Neural cell (in vitro differentiated cells): ENCODE measurements around the gene TMTC3. TPM values are rescaled to one million over a fixed set of nuclear protein-coding genes. Genes with fewer than 3 reads are reported as not detected.
A peak's percentile ranks its signal among the peaks of the same experiment; 100 is the strongest.

Source experiments
- H2AFZ ChIP-seq: fragments of 200-600, 300-800 bp; sonication (generic), shearing (Covaris generic); 2 replicates; pipeline ENCODE4 v1.6.0; 2014; ENCODE audit warnings: low read depth, mild to moderate bottlenecking, antibody characterized with exemption, low read length, moderate library complexity
- H3F3A ChIP-seq: fragments of 200-600 bp; shearing (Covaris generic); 2 replicates; pipeline ENCODE4 v1.6.1; 2016; ENCODE audit warnings: mild to moderate bottlenecking, moderate library complexity, mixed read lengths, antibody characterized with exemption, low read length; ENCODE audit not compliant: insufficient read depth, poor library complexity, severe bottlenecking
- H3K27ac ChIP-seq: fragments of 200-600, 300-800 bp; sonication (generic), shearing (Covaris generic); 2 replicates; pipeline ENCODE4 v1.5.1; 2014; ENCODE audit warnings: mild to moderate bottlenecking, low read length, moderate library complexity
- H3K27me3 ChIP-seq: fragments of 300-800, 200-600 bp; sonication (generic), shearing (Covaris generic); 2 replicates; pipeline ENCODE4 v1.6.0; 2014; ENCODE audit warnings: mild to moderate bottlenecking, low read depth, low read length, moderate library complexity; ENCODE audit not compliant: insufficient read depth
- H3K36me3 ChIP-seq: fragments of 300-800, 200-600 bp; sonication (generic), shearing (Covaris generic); 2 replicates; pipeline ENCODE4 v1.5.1; 2014; ENCODE audit warnings: mild to moderate bottlenecking, antibody characterized with exemption, low read length, moderate library complexity; ENCODE audit not compliant: insufficient read depth
- H3K4me2 ChIP-seq: fragments of 300-800, 200-600 bp; sonication (generic), shearing (Covaris generic); 2 replicates; pipeline ENCODE4 v1.6.0; 2014; ENCODE audit warnings: mild to moderate bottlenecking, low read length
- H3K4me3 ChIP-seq: fragments of 300-800, 200-600 bp; sonication (generic), shearing (Covaris generic); 2 replicates; pipeline ENCODE4 v1.5.1; 2014; ENCODE audit warnings: mild to moderate bottlenecking, low read length, moderate library complexity
- H3K79me2 ChIP-seq: fragments of 200-600 bp; shearing (Covaris generic); replicated peaks from 2 replicates; pipeline ENCODE4 v1.6.0; 2014; ENCODE audit warnings: mild to moderate bottlenecking, low read length, moderate library complexity; ENCODE audit not compliant: insufficient read depth
- H3K9ac ChIP-seq: fragments of 300-800, 200-600 bp; sonication (generic), shearing (Covaris generic); 2 replicates; pipeline ENCODE4 v1.6.1; 2016; ENCODE audit warnings: mild to moderate bottlenecking, low read length, mixed read lengths
- H3K9me2 ChIP-seq: fragments of 200-600 bp; shearing (Covaris generic); 2 replicates; pipeline ENCODE4 v1.6.1; 2016; ENCODE audit warnings: mild to moderate bottlenecking, low read length, mixed read lengths; ENCODE audit not compliant: insufficient read depth
- H3K9me3 ChIP-seq: fragments of 200-600, 300-800 bp; sonication (generic), shearing (Covaris generic); 2 replicates; pipeline ENCODE4 v1.6.1; 2016; ENCODE audit warnings: mild to moderate bottlenecking, mixed run types, low read length, moderate library complexity, mixed read lengths
- H4K20me1 ChIP-seq: fragments of 200-600 bp; shearing (Covaris generic); 2 replicates; pipeline ENCODE4 v1.6.1; 2016; ENCODE audit warnings: mild to moderate bottlenecking, mixed run types; ENCODE audit not compliant: insufficient read depth
- CTCF ChIP-seq: fragments of 450-650 bp; IDR thresholded peaks from 2 replicates; pipeline ENCODE4 v1.5.1; 2014; ENCODE audit warnings: antibody characterized with exemption, mild to moderate bottlenecking, moderate library complexity; ENCODE audit not compliant: poor library complexity, severe bottlenecking
- EP300 ChIP-seq: fragments of 450-650 bp; conservative IDR thresholded peaks from 2 replicates; pipeline ENCODE4 v1.6.1; 2014; ENCODE audit warnings: antibody characterized with exemption, mild to moderate bottlenecking, moderate library complexity; ENCODE audit not compliant: poor library complexity, severe bottlenecking
- EZH2 ChIP-seq: fragments of 200-600, 300-800 bp; shearing (Covaris generic), sonication (generic); IDR thresholded peaks from 2 replicates; pipeline ENCODE4 v1.6.1; 2014; ENCODE audit warnings: antibody characterized with exemption, low read length, borderline replicate concordance, mild to moderate bottlenecking; ENCODE audit not compliant: insufficient read depth, poor library complexity, severe bottlenecking
- MXI1 ChIP-seq: fragments of 450-650 bp; conservative IDR thresholded peaks from 2 replicates; pipeline ENCODE4 v1.6.1; 2014; ENCODE audit warnings: antibody characterized with exemption, mild to moderate bottlenecking; ENCODE audit not compliant: poor library complexity, severe bottlenecking
- POLR2AphosphoS5 ChIP-seq: IDR thresholded peaks from 2 replicates; pipeline ENCODE4 v1.6.1; 2012
- RAD21 ChIP-seq: fragments of 450-650 bp; conservative IDR thresholded peaks from 2 replicates; pipeline ENCODE4 v1.6.1; 2014; ENCODE audit warnings: antibody characterized with exemption, mild to moderate bottlenecking, moderate library complexity
- REST ChIP-seq: IDR thresholded peaks from 2 replicates; pipeline ENCODE4 v1.6.1; 2012; ENCODE audit warnings: borderline replicate concordance
- SMC3 ChIP-seq: fragments of 450-650 bp; conservative IDR thresholded peaks from 2 replicates; pipeline ENCODE4 v1.6.1; 2014; ENCODE audit warnings: antibody characterized with exemption, mild to moderate bottlenecking, moderate library complexity; ENCODE audit not compliant: poor library complexity
- TAF1 ChIP-seq: IDR thresholded peaks from 2 replicates; pipeline ENCODE4 v1.6.1; 2012; ENCODE audit warnings: low read depth
- polyA plus RNA-seq: library from polyadenylated mRNA; depleted of rRNA; stranded (reverse); fragments of >200 nt; gene quantifications from 2 replicates; pipeline ENCODE4 v1.2.3, GENCODE V29; 2014

Gene TMTC3
- polyA plus RNA-seq, 1 donor from 2014 or later: 17.2 TPM

DNA sequence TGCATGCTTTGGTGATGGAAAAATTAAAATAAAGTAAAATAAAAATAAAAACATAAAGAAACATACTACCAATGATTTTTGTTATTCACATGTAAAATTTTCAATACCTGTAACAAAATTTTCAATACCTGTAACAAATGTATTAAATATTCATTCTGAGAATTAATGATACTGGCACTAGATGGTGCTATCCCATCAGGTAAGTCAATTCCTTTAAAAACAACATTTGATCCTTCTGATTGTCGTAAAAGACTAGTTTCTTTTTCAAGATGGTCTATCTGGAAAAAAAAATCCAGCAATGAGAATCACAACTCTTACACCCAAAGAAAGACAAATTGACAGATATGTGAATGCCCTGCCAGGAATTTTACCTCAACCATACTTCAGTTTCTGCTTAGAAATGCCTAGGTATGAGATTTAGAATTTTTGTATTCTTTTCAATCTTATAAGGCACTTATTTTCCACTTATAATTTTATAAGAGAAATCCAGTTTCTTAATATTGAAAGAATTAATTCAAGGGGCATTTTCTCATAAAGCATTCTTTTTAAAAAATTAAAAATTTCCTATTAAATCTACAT is 30.9 kb upstream of the TMTC3 start:
- Histone ChIP-seq H3K9me3 (no peaks in the 10 kb centered on the region), H2AFZ (no peak overlapping the region), H3K4me2 (no peak overlapping the region), H3K4me3 (no peak overlapping the region), H3K9ac (no peak overlapping the region), H3K79me2 (no peaks in the 10 kb centered on the region), H4K20me1 (no peaks in the 10 kb centered on the region), H3K9me2 (no peaks in the 10 kb centered on the region), H3K36me3 (peaks cover 9% of the 10 kb centered on the region), H3K27me3 (no peaks in the 10 kb centered on the region), H3F3A (no peaks in the 10 kb centered on the region), H3K27ac (no peak overlapping the region)
- TF ChIP-seq RAD21: peak; percentile 79
- TF ChIP-seq SMC3: peak; percentile 75
- TF ChIP-seq CTCF: peak; percentile 70
- TF ChIP-seq MXI1: no peak
- no peak for TF ChIP-seq EP300

DNA sequence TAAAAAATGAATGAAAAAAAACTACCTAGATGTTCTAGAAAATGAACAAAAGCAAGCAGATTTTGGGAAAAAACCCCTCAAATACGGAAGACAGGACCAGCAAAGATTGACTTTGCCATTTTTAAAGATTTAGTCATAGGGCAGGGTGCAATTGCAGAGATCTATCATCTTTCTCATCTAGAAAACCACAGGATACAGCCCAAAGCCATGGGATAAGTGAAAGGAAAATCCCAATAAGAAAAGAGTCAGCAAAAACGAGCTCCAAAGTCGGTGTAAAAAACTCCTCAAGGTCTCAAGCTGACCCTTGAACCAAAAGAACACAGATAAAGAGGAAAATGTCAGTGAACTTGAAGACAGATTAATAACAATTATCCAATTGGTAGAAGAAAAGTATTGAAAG is 28.2 kb upstream of the TMTC3 start:
- H3K27me3 ChIP-seq: no peaks in the 10 kb centered on the region
- no peaks in the 10 kb centered on the region for H3K79me2 ChIP-seq
- no peak overlapping the region for H2AFZ ChIP-seq
- no peak for TF ChIP-seq POLR2AphosphoS5
- TF ChIP-seq SMC3: no peak
- no peak for TF ChIP-seq CTCF
- no peak for TF ChIP-seq REST
- no peak for TF ChIP-seq MXI1
- no peak for TF ChIP-seq EZH2
- no peak for TF ChIP-seq TAF1
- no peak for TF ChIP-seq EP300
- no peak for TF ChIP-seq RAD21
- no peaks in the 10 kb centered on the region for H3K9me2 ChIP-seq
- no peak overlapping the region for H3K9ac ChIP-seq
- H3K36me3 ChIP-seq: peaks cover 3% of the 10 kb centered on the region
- no peaks in the 10 kb centered on the region for H3F3A ChIP-seq
- H4K20me1 ChIP-seq: no peaks in the 10 kb centered on the region
- no peak overlapping the region for H3K4me2 ChIP-seq
- H3K9me3 ChIP-seq: no peaks in the 10 kb centered on the region
- H3K4me3 ChIP-seq: no peak overlapping the region
- no peak overlapping the region for H3K27ac ChIP-seq
